ENCODE results near the gene SNX3.

Gene SNX3

GRCh38 chr6:108187519-108187918 lies 73.3 kb downstream of the SNX3 start:
- H3K4me3 ChIP-seq (ENCODE audit: low read depth, low read length), result no peak overlapping the region
- no peak for DNase-seq (ENCODE audit: low read depth, low spot score)
- TF ChIP-seq, protein P1, sequence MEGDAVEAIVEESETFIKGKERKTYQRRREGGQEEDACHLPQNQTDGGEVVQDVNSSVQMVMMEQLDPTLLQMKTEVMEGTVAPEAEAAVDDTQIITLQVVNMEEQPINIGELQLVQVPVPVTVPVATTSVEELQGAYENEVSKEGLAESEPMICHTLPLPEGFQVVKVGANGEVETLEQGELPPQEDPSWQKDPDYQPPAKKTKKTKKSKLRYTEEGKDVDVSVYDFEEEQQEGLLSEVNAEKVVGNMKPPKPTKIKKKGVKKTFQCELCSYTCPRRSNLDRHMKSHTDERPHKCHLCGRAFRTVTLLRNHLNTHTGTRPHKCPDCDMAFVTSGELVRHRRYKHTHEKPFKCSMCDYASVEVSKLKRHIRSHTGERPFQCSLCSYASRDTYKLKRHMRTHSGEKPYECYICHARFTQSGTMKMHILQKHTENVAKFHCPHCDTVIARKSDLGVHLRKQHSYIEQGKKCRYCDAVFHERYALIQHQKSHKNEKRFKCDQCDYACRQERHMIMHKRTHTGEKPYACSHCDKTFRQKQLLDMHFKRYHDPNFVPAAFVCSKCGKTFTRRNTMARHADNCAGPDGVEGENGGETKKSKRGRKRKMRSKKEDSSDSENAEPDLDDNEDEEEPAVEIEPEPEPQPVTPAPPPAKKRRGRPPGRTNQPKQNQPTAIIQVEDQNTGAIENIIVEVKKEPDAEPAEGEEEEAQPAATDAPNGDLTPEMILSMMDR (IDR thresholded peaks at IDR 0.05; ENCODE audit: low read depth, low read length), result no peak
- in situ Hi-C loops (cut with HindIII; ENCODE audit: low sequenced_read_pairs), result no loop called here

DNA sequence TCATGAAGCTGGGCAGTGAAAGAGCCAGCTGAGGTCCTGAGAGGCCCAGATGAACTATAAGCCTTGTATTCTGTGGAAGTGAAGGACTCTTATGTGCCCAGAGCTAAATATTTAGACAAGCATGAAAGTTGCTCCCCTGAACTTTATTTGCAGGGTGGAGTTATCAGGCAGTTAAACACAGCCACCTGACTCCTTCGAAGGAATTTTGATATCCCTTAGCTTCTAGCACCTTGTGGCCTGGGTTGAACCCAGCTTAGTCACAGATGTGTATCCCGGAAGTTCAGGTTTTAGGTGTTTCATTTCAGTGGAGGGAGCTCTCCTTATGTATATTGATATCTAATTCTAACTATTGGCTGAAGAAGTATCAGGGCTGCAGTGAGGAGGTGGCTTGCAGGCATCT lies 74.6 kb downstream of the SNX3 start:
- TF ChIP-seq, protein P1 (IDR thresholded peaks at IDR 0.05; ENCODE audit: low read depth, low read length), result no peak
- no peak overlapping the region for H3K4me3 ChIP-seq (ENCODE audit: low read depth, low read length)
- in situ Hi-C loops (cut with HindIII; ENCODE audit: low sequenced_read_pairs), result no loop called here
- no peak for DNase-seq (ENCODE audit: low read depth, low spot score)

- no peak overlapping the region for H3K4me3 ChIP-seq (ENCODE audit: low read depth, low read length)
- in situ Hi-C loops (cut with HindIII; ENCODE audit: low sequenced_read_pairs), result no loop called here
- DNase-seq (ENCODE audit: low read depth, low spot score), result no peak
- TF ChIP-seq, protein P1 (IDR thresholded peaks at IDR 0.05; ENCODE audit: low read depth, low read length), result no peak
Measured at GRCh38 chr6:108180776-108181175, 80.1 kb downstream of the SNX3 start.

DNA sequence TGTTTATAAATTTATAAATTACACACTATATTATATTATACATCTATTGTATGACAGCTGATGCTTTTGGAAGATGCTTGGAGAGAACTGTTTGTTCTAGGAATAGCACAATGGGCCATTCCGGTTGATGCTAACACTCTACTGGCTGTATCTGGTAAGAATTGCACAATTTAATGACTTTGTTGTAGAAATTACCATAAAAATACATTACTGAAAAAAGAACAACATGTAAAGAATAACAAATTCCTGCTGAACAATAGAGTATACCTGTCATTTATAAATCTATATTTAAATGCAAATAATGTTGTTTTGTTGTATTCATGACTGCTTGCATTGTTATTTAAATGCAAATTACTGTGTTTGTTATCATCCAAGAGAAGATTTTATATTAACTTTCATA lies 80.6 kb downstream of the SNX3 start:
- in situ Hi-C loops (cut with HindIII; ENCODE audit: low sequenced_read_pairs), result no loop called here
- DNase-seq (ENCODE audit: low read depth, low spot score), result no peak
- H3K4me3 ChIP-seq (ENCODE audit: low read depth, low read length), result no peak overlapping the region
- TF ChIP-seq, protein P1 (IDR thresholded peaks at IDR 0.05; ENCODE audit: low read depth, low read length), result no peak

GRCh38 chr6:108179741-108180140 lies 81.1 kb downstream of the SNX3 start:
- H3K4me3 ChIP-seq (ENCODE audit: low read depth, low read length), result no peak overlapping the region
- in situ Hi-C loops (cut with HindIII; ENCODE audit: low sequenced_read_pairs), result no loop called here
- TF ChIP-seq, protein P1 (IDR thresholded peaks at IDR 0.05; ENCODE audit: low read depth, low read length), result no peak
- no peak for DNase-seq (ENCODE audit: low read depth, low spot score)

- in situ Hi-C loops (cut with HindIII; ENCODE audit: low sequenced_read_pairs), result no loop called here
- no peak overlapping the region for H3K4me3 ChIP-seq (ENCODE audit: low read depth, low read length)
- DNase-seq (ENCODE audit: low read depth, low spot score), result no peak
- TF ChIP-seq, protein P1 (IDR thresholded peaks at IDR 0.05; ENCODE audit: low read depth, low read length), result no peak
Measured at GRCh38 chr6:108176281-108177089, 84.4 kb downstream of the SNX3 start.
